GM19463 (cell line): ENCODE results near the gene SOX8.

Experiments
- ATAC-seq: cut with Tn5 transposase; IDR thresholded peaks from one replicate; pipeline ENCODE4 v1.9.1; 2021; ENCODE audit warnings: mild to moderate bottlenecking, moderate library complexity; ENCODE audit not compliant: unreplicated experiment

The SOX8 gene

DNA sequence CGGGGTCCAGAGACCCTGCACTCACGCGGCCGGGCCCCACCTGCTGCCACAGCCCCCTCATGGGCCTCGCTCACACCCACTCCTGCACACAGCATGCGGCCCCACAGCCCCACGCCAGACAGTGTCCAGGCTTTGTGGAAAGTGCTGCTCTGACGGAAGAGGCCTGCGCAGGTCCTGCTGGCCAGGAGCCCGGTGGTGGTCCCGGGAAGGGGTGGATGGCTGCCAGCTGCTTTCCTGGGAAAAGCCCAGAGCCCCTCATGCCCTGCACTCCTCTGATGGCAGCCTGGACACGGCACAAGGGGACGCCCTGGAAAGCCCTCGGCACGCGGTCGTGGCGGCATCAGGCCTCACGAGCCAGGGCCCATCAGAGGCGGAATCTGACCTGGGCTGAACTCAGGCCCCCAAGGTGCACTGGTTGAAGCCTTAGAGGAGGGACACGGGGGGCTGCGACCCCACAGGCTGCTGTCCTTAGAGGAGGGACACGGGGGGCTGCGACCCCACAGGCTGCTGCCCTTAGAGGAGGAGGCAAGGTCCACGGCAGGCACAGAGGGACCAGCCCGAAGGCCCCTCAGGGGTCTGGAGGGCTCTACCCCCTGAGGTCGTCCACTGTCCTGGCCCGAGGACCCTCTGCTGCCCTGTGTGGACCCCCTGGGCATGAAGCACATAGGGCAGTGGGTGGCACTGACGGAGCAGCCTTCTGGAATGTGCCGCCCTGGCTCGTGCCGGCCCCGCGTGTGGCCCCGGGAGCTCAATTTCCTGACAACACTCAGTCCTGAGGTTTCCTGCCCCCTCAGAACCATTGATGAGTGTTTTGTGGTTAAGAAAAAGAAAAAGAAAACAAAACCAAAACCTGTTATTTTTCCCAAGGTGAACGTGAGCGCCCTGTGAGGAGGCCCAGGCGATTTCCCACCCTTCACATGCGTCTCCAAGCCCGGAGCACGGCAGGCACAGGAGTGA is 22.1 kb downstream of the SOX8 start:
- no peak for ATAC-seq

DNA sequence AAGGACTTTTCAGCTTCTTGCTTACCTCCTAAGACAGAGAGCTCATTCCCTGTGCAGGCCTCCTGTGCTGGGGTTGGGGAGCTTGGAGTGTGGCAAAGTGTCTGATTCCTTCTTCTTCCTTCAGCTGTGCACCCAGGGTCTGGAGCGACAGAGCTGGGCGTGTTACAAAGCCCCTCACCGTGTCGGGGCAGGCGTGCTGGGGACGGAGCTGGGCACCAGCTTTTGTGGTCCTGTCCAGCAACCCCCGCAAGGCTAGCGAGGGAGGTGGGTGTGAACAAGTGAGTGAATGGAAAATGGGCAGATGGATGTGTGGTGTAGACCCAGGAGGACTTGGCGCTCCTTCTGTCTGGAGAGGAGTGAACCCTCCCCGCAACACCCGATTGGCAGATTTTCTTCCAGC is 23.7 kb downstream of the SOX8 start:
- ATAC-seq, result no peak

GRCh38 chr16:1006781-1007180 is 25.2 kb downstream of the SOX8 start:
- ATAC-seq, result no peak

DNA sequence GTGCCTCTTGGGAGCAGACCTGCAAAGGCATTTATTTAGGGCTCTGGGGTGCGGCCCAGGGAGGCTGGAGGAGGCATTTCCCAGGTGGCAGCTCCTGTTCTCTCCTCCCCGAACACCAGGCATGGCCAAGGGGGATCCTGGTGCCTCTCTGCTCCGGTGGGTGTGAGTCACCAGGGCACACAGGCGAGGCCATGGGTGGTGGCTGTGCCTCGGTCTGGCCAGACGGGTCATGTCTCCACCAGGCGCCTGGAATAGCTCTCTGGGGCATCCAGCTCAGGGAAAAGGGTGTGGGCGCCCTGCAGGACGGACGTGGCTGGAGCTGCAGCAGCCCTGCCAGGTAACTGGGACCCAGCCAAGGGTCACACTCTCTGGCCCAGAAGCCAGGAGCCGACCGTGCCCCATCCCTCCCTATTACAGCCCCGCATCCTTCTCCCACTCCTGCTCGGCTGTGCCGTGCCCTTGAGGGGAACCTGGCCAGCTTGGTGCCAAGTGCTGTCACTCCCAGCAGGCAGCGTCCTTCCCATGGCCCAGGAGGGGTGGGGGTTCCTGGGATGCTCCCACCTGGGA is 25.8 kb downstream of the SOX8 start:
- ATAC-seq, result no peak

GRCh38 chr16:1008085-1008484 is 26.5 kb downstream of the SOX8 start:
- no peak for ATAC-seq

DNA sequence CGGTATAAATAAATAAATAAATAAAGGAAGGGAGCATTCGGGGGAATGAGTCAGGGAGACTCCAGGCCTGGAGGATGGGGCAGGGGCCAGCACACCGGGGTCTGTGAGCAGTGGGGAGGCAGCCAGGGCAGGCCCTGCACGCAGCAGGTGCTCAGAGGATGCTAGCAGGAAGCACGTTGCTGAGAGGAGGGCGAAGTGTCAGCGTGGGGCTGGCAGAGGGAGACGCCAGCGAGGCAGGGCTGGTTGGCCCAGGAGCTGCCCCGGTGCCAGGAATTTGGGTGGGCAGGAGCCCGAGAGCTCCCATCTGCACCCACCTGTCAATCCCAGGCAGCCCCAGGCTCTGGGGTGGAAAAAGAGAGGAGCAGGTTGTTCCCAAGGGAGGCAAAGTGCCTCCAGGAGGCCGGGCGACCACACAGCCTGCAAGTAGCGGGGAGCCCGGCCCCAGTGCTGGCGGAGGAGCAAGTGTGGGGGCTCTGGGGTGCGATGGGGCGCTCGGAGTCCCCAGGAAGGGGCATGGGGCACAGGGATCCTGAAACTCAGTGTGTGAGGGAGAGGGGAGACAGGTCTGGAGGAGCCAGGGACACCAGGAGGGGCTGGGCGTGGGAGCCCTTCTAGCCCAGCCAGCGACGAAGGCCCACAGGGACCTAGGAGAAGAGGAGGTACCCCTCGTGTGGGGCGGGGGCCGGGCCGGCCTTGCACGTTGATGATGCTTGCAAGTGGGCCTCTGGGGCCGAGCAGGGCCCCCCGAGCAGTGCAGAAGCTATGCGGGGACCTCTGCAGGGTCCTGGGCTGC is 28.0 kb downstream of the SOX8 start:
- ATAC-seq, result no peak

GRCh38 chr16:1010251-1010650 is 28.7 kb downstream of the SOX8 start:
- ATAC-seq, result no peak

DNA sequence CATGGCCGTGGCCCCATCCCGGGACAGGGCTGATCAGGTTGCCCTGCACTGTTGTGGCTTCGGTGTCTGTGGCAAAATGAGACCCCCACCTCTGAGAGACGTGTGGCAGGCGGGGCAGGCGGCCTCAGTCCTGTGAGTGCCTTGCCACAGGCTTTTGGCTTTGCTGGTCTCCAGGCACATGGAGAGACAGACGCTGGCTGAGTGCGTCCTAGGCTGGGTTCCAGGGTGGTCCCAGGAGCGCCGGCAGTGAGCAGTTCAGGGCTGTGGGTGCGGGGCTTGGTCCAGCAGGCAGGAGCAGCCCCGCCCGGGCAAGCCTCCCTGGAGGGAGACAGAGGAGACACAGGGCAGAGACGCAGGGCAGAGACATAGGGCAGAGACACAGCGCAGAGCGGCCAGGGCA is 29.2 kb downstream of the SOX8 start:
- ATAC-seq, result no peak

DNA sequence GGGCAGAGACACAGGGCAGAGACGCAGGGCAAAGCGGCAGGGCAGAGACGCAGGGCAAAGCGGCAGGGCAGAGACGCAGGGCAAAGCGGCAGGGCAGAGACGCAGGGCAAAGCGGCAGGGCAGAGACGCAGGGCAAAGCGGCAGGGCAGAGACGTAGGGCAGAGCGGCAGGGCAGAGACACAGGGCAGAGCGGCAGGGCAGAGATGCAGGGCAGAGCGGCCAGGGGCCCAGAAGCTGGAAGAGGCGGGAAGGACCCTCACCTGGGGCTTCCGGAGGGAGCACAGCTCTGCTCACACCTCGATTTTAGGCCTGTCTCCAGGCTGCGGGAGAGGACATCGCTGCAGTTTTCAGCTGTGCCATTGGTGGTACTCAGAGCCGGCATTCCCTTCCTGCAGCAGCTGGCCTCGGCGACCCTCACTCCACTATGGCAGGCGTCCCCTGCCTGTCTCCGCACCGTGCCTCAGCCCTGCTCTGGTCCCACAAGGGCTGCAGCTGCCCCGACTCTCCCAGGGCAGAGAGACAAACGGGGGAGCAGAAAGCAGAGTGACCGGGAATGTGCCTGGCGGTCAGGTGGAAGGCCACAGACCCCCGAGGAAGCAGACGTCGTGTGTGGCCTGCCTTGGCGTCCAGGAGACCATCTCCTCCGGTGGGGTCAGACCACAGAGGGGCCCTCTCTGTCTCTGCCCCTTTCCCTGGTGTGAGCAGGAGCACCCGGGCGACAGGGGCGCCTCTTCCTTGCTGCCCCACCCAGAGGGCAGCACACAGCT is 29.9 kb downstream of the SOX8 start:
- ATAC-seq, result no peak

DNA sequence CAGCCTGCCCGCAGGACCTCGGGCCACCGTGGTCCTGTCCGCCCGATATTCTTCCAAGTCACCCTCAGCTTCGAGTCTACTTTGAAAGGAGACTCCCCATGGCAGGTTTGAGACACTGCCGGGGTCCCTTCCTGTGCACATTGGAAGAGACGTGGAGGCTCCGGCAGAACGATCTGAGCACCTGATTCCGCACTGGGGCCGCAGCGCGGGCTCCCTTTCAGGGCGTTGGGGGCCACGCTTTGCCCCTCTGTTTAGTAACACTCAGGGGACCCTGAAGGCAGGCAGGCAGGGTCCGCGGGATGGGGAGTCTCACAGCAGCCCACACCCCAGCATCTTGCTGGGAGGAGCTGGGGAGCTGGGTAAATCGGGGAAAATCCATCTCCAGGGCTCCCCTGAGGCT is 30.6 kb downstream of the SOX8 start:
- no peak for ATAC-seq

DNA sequence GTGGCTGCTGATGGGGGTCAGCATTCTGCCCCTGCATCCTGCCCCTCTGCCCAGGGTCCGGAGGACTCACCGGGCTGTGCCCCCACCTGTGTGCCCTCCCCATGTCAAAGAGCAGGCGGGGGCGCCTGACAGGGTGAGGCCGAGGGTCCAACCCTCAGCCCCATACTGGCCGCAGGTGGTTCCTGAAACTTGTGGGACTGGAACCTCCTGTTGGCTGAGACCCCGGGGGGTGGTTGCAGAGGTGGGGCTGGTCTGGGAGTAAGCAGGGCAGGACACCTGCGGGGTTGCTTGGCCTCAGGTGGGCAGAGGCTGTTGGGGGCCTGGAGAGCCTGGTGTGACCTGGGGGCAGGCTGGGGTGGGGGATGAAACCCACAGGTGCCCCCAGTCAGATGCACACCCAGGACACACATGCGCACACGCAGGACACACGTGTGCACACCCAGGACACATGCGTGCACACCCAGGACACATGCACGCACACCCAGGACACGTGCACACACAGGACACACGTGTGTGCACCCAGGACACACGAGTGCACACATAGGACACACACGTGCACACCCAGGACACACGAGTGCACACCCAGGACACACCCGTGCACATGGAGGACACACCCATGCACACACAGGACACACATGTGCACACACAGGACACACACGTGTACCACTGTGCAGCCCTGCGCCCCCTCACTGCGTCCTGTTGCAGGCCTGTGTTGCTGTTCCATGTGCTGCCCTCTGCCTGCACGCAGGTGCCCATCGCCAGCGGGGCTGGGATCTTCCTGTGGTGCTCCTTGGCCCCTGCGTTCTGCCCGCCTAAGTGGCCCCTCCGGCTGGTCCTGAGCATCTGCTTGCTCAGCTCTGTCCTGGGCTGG is 31.4 kb downstream of the SOX8 start:
- no peak for ATAC-seq

- ATAC-seq, result no peak
Observed at GRCh38 chr16:1013593-1013900, 32.0 kb downstream of the SOX8 start.

- no peak for ATAC-seq
Observed at GRCh38 chr16:1014221-1014620, 32.7 kb downstream of the SOX8 start.

DNA sequence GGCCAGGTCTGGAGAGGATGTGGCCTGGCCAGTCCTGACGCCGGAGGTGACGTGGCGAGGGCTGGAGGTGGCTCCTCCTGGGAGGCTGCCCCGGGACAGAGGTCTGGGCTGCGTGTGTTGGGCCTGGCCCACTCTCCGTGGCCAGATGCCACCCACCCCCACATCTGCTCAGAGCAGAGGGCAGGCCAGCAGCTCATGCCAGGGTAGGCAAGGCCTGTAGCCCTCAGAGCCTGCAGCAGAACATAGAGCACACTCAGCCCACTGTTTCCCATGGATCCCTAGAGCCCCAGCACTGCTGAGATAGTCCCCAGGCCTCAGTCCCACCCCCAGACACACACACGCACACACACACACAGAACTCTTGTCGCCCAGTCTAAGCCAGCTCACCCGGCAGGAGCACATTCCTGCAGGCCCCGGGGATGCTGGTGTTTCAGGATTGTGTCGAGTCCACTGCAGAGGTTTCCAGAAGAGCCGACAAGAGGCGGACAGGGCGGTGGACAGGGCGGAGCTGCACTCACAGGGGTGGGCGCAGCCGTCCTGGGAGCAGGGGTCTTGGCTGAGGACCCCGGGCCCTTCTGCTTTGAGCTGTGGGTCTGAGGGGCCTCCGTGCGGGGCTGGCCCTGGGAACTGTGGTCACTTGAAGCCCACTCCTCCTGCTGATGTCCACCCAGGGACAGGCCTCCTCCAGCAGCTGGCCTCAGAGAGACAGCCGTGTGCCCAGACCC is 33.4 kb downstream of the SOX8 start:
- ATAC-seq, result no peak

GRCh38 chr16:1018447-1019198 is 37.1 kb downstream of the SOX8 start:
- no peak for ATAC-seq

GRCh38 chr16:1019231-1020090 is 37.9 kb downstream of the SOX8 start:
- ATAC-seq, result no peak

DNA sequence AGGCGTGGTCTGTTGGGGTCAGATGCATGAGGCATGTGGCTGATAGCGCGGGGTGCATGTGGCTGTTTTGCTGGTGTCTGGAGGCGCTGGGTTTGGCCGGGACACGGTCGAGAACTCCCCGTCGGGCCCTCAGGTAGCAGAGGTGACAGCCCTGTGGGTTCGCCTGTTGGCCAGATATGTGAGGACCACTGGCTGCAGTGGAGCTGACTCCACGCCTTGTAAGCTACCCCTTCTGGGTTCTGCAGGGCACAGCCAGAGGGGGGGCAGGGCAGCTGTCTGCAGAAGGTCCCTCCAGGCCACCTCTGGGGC is 38.5 kb downstream of the SOX8 start:
- ATAC-seq, result no peak

DNA sequence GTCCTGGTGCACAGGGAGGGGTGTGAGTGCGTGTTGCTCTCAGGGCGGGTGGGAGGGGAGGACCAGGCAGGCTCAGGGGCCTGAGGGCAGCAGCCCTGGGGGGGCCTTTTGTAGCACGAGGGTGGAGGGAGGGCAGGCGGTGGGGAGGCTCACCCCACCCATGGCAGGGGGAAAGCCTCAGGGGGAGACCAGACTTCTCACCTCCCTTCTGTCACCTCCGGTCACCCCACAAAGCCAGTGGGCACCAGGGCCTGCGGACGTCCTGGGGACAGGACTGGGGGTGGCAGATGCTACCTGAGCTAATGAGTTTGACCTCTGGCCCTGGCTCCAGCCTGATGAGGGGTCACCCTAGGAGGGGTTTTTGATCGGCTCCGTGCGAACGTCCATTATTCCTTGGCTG is 39.0 kb downstream of the SOX8 start:
- no peak for ATAC-seq
